Measurements from ENCODE around the gene TMF1.

The TMF1 gene

DNA sequence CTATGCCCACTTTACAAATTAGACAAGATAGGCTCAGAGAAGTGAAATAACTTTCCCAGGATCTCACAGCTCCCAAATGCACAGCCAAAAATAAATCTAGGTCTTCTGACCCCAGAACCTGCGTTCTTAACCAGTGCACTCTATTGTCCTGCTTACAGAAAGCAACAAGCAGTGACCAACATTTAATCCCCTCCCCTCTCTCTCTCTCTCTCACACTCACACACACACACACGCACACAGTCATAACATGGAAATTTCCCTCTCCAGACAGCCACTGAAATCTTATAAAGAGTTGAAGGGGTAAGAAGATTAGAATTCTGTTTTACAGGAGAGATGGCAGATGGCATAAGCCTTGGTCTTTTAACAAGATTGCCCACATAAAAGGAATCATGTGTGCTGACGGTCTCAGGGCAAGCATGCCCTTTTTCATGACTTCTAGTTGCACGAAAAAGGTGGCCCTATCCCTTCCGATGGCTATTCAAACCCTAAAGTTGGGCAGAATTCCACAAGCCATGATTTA, 68.1 kb downstream of the TMF1 start:
- no peak overlapping the region for H3K4me3 ChIP-seq (ENCODE audit: low read depth, low read length)

DNA sequence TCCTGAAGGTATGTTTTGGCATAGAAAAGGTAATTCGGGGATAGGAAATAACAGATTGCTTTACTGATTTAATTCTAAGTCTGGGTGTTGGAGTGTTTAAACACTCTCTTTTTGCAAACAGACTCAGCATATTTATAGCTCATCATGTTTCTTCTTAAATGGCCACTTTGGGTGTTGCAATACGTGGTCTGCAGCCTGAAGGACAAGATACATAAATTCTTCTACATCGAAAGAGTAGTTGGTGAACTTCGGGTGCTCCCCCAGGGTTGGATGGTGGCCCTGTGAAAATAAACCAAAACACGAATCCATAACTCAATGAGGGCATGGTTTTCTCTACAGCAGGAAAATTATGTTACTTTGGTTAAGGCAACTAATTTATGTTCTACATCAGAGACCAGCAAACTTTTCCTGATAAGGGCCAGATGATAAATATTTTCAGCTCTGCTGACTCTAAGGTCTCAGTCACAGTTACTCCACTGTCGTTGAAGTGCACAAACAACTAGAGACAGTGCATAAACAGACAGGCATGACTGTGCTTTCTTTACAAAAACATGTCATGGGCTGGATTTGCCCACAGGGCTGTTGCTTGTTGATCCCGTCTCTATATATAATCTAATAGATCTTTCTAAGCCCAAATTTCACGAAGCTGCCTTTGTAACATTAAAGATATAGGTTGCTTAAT, 74.5 kb downstream of the TMF1 start:
- TF ChIP-seq, protein P1, sequence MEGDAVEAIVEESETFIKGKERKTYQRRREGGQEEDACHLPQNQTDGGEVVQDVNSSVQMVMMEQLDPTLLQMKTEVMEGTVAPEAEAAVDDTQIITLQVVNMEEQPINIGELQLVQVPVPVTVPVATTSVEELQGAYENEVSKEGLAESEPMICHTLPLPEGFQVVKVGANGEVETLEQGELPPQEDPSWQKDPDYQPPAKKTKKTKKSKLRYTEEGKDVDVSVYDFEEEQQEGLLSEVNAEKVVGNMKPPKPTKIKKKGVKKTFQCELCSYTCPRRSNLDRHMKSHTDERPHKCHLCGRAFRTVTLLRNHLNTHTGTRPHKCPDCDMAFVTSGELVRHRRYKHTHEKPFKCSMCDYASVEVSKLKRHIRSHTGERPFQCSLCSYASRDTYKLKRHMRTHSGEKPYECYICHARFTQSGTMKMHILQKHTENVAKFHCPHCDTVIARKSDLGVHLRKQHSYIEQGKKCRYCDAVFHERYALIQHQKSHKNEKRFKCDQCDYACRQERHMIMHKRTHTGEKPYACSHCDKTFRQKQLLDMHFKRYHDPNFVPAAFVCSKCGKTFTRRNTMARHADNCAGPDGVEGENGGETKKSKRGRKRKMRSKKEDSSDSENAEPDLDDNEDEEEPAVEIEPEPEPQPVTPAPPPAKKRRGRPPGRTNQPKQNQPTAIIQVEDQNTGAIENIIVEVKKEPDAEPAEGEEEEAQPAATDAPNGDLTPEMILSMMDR (IDR thresholded peaks at IDR 0.05; ENCODE audit: insufficient read depth, low read depth, low read length, missing control alignments), result no peak
- DNase-seq (ENCODE audit: low read depth), result no peak
- no peak overlapping the region for H3K4me3 ChIP-seq (ENCODE audit: low read depth, low read length)

More for the DNA sequence above, 68.1 kb downstream of the TMF1 start:
- DNase-seq (ENCODE audit: low read depth), result no peak
- TF ChIP-seq, protein P1 (IDR thresholded peaks at IDR 0.05; ENCODE audit: insufficient read depth, low read depth, low read length, missing control alignments), result no peak

DNA sequence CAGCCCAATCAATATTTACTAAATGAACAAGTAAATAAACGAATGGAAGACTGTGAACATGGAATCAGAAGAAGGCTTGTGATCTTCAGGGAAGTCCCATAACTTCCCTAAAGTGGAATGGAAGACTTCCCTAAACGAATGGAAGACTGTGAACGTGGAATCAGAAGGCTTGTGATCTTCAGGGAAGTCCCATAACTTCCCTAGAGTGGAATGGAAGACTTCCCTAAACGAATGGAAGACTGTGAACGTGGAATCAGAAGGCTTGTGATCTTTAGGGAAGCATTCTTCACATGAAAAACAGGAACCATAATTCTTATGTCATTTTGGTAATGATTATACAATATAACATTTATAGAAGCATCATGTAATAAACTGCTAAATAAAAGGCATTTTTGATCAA, 77.4 kb downstream of the TMF1 start:
- no peak overlapping the region for H3K4me3 ChIP-seq (ENCODE audit: low read depth, low read length)
- TF ChIP-seq, protein P1 (IDR thresholded peaks at IDR 0.05; ENCODE audit: insufficient read depth, low read depth, low read length, missing control alignments), result no peak
- no peak for DNase-seq (ENCODE audit: low read depth)

DNA sequence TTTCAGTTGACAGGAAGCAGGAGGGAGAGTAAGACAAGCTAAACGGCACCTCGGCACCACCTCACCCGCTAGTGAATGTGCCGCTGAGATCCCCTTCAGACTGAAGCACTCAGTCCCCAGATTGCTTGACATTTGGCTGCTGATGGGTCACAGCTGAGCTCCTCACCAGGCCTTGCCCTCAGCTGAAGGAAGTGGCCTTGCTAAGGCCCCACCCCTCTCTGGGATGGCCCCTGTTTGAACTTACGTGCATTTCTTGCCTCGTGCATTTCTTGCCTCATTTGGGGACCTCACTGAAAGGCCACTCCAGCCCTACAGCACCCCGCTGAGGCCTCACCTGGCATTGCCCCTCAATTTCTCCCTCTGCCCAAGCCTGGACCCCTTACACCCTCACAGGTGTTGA, 78.5 kb downstream of the TMF1 start:
- TF ChIP-seq, protein P1 (IDR thresholded peaks at IDR 0.05; ENCODE audit: insufficient read depth, low read depth, low read length, missing control alignments), result no peak
- peak; percentile 6 for DNase-seq (ENCODE audit: low read depth)
- no peak overlapping the region for H3K4me3 ChIP-seq (ENCODE audit: low read depth, low read length)

DNA sequence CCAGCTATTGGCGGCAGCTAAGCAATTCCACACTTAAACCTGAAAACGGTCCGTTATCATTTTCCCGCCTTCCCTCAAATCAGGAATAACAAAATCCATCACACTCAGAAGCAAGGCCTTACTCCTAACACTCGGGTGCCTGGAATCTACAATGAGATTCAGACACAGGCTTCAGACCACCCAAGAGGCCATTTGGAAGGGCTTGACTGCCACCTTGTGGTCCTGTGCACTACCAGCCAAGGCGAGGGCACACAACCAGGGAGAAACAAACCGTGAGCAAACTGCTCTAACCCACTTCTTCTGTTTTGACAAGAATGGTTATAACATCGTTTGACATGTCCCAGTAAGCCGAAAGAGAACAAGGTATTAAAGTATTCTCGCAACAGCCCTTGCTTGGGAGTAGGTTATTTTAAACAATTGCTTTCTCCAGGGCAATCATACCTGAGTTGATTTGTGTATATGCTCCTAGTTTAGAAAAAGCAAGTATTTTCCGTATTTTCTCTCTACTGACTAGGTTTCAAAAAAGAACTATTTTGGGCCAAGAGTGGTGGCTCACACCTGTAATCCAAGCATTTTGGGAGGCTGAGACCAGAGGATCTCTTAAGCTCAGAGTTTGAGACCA, 79.7 kb downstream of the TMF1 start:
- peak; percentile 66 for DNase-seq (ENCODE audit: low read depth)
- no peak overlapping the region for H3K4me3 ChIP-seq (ENCODE audit: low read depth, low read length)
- TF ChIP-seq, protein P1 (IDR thresholded peaks at IDR 0.05; ENCODE audit: insufficient read depth, low read depth, low read length, missing control alignments), result peak; percentile 77
